HUDEP-2 (cell line): ENCODE data around the gene NBEAL2.
"Not testable (repeated sequence)": the region's sequence is repeated elsewhere in the genome, so short reads cannot be mapped to it uniquely, and the experiment has no call there.

Experiments used
- DNase-seq, 76 experiments: peaks; one replicate each; lab custom pipeline; 2025; ENCODE audit not compliant: unreplicated experiment in 76 of 76; lab: John Stamatoyannopoulos, UW

Gene NBEAL2

GRCh38 chr3:46960081-46960701 lies 19.3 kb upstream of the NBEAL2 start:
- no peak for DNase-seq

GRCh38 chr3:46960835-46961234 lies 18.6 kb upstream of the NBEAL2 start:
- no peak for DNase-seq

- no peak for DNase-seq
Measured at GRCh38 chr3:46962427-46962826, 17.0 kb upstream of the NBEAL2 start.

DNA sequence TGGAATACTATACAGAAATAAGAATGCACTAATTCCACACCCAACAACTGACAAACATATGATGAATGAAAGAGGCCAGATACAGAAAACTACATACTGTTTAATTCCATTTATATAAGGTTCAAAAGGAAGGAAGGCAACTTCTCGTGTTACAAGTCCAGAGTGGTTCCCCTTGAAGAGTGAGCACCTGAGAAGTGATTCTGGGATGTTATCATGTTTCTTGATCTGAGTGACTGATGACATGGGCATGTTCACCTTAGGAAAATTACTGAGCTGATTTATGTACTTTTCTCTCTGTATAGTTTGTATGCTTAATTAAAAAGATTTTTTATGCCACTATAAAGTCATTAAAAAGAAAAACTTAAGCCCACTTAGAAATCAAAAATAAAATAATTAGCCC lies 16.5 kb upstream of the NBEAL2 start:
- DNase-seq, result no peak

DNA sequence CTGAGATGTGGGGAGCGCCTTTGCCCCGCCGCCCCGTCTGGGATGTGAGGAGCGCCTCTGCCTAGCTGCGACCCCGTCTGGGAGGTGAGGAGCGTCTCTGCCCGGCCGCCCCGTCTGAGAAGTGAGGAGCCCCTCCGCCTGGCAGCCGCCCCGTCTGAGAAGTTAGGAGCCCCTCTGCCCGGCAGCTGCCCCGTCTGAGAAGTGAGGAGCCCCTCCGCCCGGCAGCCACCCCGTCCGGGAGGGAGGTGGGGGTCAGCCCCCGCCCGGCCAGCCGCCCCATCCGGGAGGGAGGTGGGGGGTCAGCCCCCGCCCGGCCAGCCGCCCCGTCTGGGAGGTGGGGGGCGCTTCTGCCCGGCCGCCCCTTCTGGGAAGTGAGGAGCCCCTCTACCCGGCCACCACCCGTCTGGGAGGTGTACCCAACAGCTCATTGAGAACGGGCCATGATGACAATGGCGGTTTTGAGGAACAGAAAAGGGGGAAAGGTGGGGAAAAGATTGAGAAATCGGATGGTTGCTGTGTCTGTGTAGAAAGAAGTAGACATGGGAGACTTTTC lies 15.4 kb upstream of the NBEAL2 start:
- not testable (repeated sequence) for DNase-seq

DNA sequence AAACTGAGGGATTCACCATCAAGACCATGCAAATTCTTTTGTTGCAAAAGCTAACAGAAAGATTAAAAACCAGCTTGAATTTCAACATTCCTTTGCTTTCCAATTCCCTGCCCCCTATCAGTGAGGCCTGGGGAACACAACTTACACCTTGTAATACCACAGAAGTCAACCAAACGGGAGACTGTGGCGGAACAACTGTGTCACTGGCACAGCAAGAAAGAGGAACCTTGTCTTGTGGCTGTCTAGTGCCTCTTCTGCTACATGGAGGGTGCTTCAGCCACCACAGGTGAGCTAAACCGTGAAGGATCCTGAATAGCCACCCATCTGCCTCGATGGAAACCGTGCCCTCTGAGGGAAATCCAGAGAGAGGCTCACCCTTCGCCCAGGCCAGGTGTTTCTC lies 14.3 kb upstream of the NBEAL2 start:
- peak in 8 of 76 experiments; percentile 8 to 32 (median 23) for DNase-seq

DNA sequence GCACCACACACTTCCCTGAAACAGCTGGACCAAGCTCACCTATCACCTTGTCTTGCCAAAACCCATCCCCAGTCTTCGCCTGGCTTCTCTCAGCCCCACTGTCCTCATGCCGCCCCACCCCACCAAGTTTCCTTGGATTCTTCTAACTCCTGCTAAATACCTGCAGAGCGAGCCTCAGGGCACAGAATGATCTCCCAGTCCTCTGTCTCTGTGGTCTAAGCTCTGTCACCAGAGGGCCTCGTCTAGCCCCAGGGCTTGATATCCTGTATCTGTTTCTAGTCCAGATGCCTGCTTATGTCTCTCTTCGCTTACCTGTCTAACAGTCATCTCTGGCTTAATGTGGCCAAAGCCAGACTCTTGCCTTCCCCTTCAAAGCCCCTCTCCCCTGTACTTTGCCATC lies 12.7 kb upstream of the NBEAL2 start:
- no peak for DNase-seq

GRCh38 chr3:46968783-46969428 lies 10.6 kb upstream of the NBEAL2 start:
- DNase-seq, result no peak

DNA sequence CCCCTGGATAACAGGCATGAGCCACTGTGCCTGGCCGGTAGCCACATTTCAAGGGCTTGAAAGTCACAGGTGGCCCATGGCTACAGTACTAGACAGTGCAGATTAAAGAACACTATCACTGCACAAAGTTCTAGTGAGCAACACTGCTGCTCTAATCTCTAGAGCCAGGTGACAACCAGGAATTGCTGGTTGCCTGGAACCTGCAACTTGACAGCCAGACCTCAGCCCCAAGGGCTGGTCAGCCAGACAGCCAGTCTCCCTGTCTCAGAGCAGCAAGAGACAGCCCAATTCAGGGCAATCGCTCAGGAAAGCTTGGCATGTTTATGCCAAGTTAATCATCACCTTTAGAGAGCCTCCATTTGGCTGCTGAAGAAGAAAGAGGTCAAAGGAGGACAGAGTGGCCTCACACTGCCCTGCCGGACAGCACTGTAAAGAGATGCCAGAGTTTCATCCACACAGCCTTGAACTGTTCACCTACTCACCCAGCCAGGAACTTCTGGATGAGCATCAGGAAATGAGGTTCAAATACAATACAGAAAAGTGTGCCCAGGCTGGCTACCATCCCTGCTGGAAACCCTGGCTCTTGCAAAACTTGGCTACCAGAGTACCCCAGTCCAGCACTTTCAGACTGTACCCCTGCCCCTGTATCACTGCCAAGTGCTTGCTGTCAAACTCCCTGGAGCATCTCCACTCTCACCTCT lies 8.9 kb upstream of the NBEAL2 start:
- peak in 24 of 76 experiments; percentile 5 to 56 (median 20) for DNase-seq

- no peak for DNase-seq
Measured at GRCh38 chr3:46971151-46971550, 8.3 kb upstream of the NBEAL2 start.

GRCh38 chr3:46971742-46972141 lies 7.7 kb upstream of the NBEAL2 start:
- DNase-seq, result peak in 19 of 76 experiments; percentile 7 to 36 (median 22)

DNA sequence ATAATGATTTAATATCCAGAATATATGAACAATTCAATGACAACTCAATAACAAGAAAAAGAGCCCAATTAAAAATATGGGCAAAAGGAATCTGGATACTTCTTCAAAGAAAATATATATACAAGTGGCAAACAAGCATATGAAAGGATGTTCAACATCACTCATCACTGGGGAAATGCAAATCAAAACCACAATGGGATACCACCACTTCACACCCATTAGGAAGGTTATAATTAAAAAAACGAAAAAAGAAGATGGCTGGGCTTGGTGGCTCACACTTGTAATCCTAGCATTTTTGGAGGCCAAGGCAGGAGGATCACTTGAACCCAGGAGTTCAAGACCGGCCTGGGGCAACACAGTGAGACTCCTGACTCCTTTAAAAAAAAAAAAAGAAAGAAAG lies 7.1 kb upstream of the NBEAL2 start:
- no peak for DNase-seq

GRCh38 chr3:46974421-46975171 lies 4.9 kb upstream of the NBEAL2 start:
- DNase-seq, result no peak

DNA sequence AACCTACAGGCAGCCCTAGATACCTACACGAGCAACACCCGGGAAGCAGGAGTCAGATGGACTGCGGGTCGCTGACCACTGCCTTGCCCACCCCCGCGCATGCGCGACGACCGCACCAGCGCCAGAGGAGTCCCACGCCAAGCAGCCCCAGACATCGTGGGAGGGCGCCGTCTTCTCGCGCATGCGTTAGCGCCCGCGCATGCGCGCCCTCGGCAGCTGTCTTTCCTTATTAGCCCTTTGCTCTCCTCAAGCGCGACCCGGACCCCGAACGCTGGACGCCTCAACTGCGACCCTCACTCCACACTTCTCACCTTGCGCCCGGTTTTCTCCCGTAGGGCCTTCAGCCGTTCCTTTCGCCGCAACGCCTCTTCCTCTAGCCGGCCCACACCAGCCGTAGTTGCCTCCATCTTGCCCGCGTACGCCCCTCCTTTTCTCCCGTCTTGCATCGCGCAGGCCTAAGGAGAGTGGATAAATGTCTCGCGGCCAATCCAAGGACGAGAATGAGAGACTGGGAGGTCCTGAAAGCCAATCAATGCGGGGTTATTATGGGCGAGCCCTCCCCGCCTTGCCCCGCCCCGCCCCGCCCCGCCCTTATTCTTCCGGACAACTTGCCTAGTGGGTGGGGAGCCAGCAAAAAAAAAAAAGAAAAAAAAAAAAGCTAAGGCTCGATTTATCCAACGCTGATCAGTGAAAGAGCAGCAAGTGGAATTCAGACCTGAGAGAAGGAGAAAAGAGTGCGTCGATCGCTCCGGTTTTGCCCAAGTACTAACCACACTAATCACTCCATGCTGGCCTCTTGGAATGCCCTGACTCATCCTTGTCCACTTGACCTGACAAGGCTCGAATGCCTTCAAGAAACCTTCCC lies 2.9 kb upstream of the NBEAL2 start, which contains the start of gene CCDC12:
Gene CCDC12, minus strand, starts transcription at position 420 of the 865 bp plus-strand sequence. Its CDS starts 13 bp downstream, at position 407.
- peak; percentile 41 to 98 (median 93) for DNase-seq

DNA sequence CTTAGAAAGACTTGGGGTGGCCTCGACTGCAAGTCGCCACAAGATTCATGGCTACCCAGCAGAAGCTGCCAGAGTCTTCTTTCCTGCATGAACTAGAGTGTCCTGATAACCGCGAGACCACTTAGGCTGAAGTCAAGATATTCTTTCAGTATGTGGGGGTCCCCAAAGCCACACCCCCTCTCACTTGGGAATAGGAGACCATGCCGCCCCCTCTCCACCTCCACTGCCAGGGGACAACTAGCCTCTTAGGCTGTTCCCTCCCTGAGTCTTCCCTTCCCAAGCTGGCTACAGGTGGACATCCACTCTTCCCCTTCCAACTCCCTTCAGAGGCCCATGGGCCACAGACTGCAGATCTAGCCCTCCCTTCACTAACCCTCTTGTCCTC lies 1.7 kb upstream of the NBEAL2 start:
- peak in 1 of 76 experiments; percentile 7 for DNase-seq

- no peak for DNase-seq
Measured at GRCh38 chr3:46978381-46978780, 1.1 kb upstream of the NBEAL2 start.

DNA sequence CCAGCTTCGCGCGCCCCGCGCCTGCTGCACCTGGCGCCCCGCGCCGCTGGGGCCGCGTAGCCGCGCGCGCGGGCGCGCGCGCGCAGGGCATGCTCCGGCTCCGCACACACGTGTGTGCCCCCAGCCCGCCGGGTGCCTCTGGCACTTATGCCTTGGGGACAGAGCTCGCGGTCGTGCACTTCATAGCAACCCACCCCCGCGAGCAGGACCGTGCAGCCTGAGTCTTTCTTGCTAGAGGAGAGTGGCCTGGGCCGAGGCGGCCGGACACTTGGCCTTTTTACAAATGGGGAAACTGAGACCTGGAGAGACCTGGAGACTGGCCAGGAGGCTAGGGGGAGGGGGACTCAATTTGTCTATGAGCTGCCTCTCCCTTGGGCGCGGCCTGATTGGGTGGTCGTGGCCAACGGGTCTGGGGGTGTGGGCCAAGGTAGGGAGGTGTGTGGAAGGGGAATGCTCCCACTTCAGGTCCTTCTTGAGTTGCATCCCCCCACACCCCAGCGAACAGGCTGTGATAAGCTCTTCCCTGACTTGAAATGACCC lies 562 bp downstream of the NBEAL2 start:
- DNase-seq, result no peak

DNA sequence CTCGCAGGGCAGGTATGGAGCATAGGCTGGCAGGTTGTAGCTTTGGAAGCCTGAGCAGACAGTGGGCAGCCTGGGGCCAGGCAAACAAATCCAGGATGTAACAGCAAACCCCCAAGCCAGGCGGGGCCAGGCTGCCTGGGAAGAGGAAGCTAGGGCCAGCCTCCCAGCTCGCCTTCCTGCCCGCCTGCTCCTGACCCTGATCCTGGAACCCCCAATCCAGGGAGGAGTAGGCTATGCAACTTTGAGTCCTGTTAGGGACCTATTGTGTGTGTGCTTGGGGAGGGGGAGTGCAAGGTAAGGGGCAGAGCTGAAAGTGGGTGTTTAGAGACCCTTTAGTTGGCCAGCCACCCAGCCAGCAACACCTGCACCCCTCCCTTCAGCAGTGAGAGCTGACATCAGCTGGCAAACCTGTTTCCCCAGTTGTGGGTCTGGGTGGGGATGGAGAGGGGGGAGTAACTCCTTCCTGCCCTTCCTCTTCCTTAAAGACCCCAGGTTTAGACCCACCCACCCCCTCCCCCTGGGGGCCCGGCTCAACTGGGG lies 2.5 kb downstream of the NBEAL2 start:
- DNase-seq, result no peak

GRCh38 chr3:46982546-46982945 lies 3.1 kb downstream of the NBEAL2 start:
- DNase-seq, result no peak
